DND-41 (cell line): ENCODE results near the gene CATSPERZ.
A peak's percentile ranks its signal among the peaks of the same experiment; 100 is the strongest.

Experiments
- EZH2 ChIP-seq: IDR thresholded peaks from 3 replicates; pipeline ENCODE4 v1.6.1; 2012; ENCODE audit warnings: borderline replicate concordance, low read depth, mild to moderate bottlenecking, moderate library complexity, low read length, inconsistent platforms; ENCODE audit not compliant: severe bottlenecking
- TF ChIP-seq, protein P1 (sequence below): IDR thresholded peaks from 2 replicates; pipeline ENCODE4 v1.5.1; 2012; ENCODE audit warnings: borderline replicate concordance, low read length, moderate library complexity, mild to moderate bottlenecking; ENCODE audit not compliant: poor library complexity, severe bottlenecking; ENCODE audit errors: extremely low read depth

DNA sequence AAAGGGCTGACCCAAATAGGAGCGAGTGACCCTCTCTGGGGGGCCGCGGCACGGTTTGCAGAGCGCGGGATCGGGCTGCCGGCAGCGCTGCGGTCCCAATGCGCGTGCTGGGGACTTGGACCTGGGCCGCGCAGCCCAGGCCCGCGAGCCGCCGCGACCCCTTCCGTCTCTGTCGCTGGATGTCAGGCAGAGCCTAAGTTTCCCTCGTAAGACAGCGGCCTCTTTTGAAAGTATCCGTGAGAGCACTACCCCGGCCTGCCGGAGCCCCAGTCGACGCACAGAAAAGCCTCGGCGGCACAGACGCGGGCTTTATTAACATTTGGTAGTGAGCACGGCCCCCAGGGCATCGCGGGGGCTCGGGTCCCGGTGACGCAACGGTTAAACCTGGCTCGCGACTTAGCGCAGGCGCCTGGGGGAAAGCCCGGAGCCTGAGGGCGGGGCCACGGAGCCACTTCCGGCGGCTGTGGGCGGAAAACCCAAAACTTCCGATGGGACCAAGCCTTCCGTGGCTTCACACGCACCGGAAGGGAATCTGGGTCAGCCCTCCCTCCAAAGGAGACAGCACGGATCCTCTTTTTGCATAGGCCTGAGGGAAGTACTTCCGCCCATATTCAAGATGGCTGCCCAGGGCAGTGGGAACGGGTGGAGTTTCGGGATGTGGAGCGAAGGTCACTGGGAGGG is 30.5 kb upstream of the CATSPERZ start:
- TF ChIP-seq, protein P1, sequence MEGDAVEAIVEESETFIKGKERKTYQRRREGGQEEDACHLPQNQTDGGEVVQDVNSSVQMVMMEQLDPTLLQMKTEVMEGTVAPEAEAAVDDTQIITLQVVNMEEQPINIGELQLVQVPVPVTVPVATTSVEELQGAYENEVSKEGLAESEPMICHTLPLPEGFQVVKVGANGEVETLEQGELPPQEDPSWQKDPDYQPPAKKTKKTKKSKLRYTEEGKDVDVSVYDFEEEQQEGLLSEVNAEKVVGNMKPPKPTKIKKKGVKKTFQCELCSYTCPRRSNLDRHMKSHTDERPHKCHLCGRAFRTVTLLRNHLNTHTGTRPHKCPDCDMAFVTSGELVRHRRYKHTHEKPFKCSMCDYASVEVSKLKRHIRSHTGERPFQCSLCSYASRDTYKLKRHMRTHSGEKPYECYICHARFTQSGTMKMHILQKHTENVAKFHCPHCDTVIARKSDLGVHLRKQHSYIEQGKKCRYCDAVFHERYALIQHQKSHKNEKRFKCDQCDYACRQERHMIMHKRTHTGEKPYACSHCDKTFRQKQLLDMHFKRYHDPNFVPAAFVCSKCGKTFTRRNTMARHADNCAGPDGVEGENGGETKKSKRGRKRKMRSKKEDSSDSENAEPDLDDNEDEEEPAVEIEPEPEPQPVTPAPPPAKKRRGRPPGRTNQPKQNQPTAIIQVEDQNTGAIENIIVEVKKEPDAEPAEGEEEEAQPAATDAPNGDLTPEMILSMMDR = peak; percentile 44
- no peak for TF ChIP-seq EZH2
